ENCODE data around the gene CDYL2. TPM values are rescaled to one million over a fixed set of nuclear protein-coding genes. Genes with fewer than 3 reads are reported as not detected.

Gene CDYL2
- total and polyA plus RNA-seq, 2 donors (not counting 3 experiments of a cell fraction or from before 2014, with no cell fraction given): 7.1 to 71.3 TPM

DNA sequence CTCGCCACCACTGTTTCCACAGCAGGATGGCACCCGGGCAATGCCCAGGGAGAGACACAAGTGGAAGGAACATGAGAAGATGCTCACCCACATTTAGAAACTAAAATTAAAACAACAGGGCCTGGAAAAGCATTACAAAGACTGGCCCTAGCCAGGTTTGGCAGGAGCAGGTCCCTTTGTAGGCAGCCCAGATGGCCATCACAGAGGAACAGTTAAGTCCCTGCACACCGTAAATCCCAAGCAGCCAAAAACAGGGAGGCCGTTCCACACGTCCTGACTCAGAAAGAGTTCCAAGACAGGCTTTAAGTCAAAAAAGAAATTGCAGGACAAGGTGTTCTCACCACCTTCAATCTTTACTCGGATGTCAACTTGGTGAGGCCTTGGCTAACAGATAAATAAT is 136.5 kb downstream of the CDYL2 start:
- DNase-seq (ENCODE audit: low read depth, low spot score) (no peak), FAIRE-seq (no peak)
- no peaks in the 10 kb centered on the region for H3K27me3 ChIP-seq (ENCODE audit: control insufficient read depth in 2 of 2, insufficient read depth in 2 of 2, low read length in 2 of 2)
- ChIA-PET POLR2A (no interaction called here), CTCF (no interaction called here)
- no peak overlapping the region for H3K9ac ChIP-seq (replicated peaks; ENCODE audit: extremely low read depth, insufficient read depth, low read length)
- BruUV-seq (replicated peaks): no TSS peak
- dilution Hi-C loops (cut with MboI; ENCODE audit: extremely low pct_ligation_motif_present, low sequenced_read_pairs) (no loop called here), intact Hi-C loops (cut with micrococcal nuclease) (no loop called here)
- no peak overlapping the region for H2AFZ ChIP-seq (ENCODE audit: low read depth, low read length)
- H3K9me3 ChIP-seq (replicated peaks; ENCODE audit: control insufficient read depth, insufficient read depth, low read length): no peaks in the 10 kb centered on the region
- no peak overlapping the region for H3K4me3 ChIP-seq (replicated peaks in 1 of 3; ENCODE audit: insufficient read depth in 1 of 3, low read depth in 1 of 3, low read length in 3 of 3)
- peaks cover 13% of the 10 kb centered on the region for H3K4me1 ChIP-seq (ENCODE audit: control insufficient read depth, extremely low read depth, insufficient read depth, low read length)
- no peaks in the 10 kb centered on the region for H3K9me1 ChIP-seq (replicated peaks; ENCODE audit: control insufficient read depth, extremely low read depth, insufficient read depth, low read length)
- no peak overlapping the region for H3K27ac ChIP-seq (ENCODE audit: insufficient read depth, low read depth, low read length)
- no peak overlapping the region for H3K4me2 ChIP-seq (ENCODE audit: insufficient read depth, low read length)
- no peak for TF ChIP-seq GATA2 (IDR thresholded peaks at IDR 0.05; ENCODE audit: insufficient read depth, insufficient read length, low read depth, low read length)
- H3K36me3 ChIP-seq (ENCODE audit: control insufficient read depth in 2 of 2, extremely low read depth in 1 of 2, insufficient read depth in 2 of 2, low read length in 2 of 2): no peaks in the 10 kb centered on the region
- peaks cover 65% of the 10 kb centered on the region for H3K79me2 ChIP-seq (ENCODE audit: control insufficient read depth, insufficient read depth, low read length)
- no peaks in the 10 kb centered on the region for H4K20me1 ChIP-seq (replicated peaks; ENCODE audit: control insufficient read depth, extremely low read depth, insufficient read depth, low read length)

- CTCF ChIA-PET: no interaction called here
- Histone ChIP-seq H4K20me1 (replicated peaks; ENCODE audit: control insufficient read depth, extremely low read depth, insufficient read depth, low read length) (no peaks in the 10 kb centered on the region), H3K27me3 (ENCODE audit: control insufficient read depth in 2 of 2, insufficient read depth in 2 of 2, low read length in 2 of 2) (no peaks in the 10 kb centered on the region), H3K36me3 (ENCODE audit: control insufficient read depth in 2 of 2, extremely low read depth in 1 of 2, insufficient read depth in 2 of 2, low read length in 2 of 2) (no peaks in the 10 kb centered on the region), H3K27ac (ENCODE audit: insufficient read depth, low read depth, low read length) (no peak overlapping the region), H3K4me3 (replicated peaks in 1 of 3; ENCODE audit: insufficient read depth in 1 of 3, low read depth in 1 of 3, low read length in 3 of 3) (no peak overlapping the region), H3K9me1 (replicated peaks; ENCODE audit: control insufficient read depth, extremely low read depth, insufficient read depth, low read length) (no peaks in the 10 kb centered on the region), H3K9me3 (replicated peaks; ENCODE audit: control insufficient read depth, insufficient read depth, low read length) (no peaks in the 10 kb centered on the region), H3K4me2 (ENCODE audit: insufficient read depth, low read length) (no peak overlapping the region), H3K79me2 (ENCODE audit: control insufficient read depth, insufficient read depth, low read length) (peaks cover 66% of the 10 kb centered on the region), H2AFZ (ENCODE audit: low read depth, low read length) (no peak overlapping the region), H3K4me1 (ENCODE audit: control insufficient read depth, extremely low read depth, insufficient read depth, low read length) (peaks cover 13% of the 10 kb centered on the region), H3K9ac (replicated peaks; ENCODE audit: extremely low read depth, insufficient read depth, low read length) (no peak overlapping the region)
- FAIRE-seq (no peak), DNase-seq (ENCODE audit: low read depth, low spot score) (no peak)
- no TSS peak for BruUV-seq (replicated peaks)
- TF ChIP-seq EZH2 (IDR thresholded peaks at IDR 0.05; ENCODE audit: borderline replicate concordance, low read depth, low read length, severe bottlenecking) (no peak), MAX (IDR thresholded peaks at IDR 0.05; ENCODE audit: insufficient read depth, insufficient read length) (no peak), MYC (IDR thresholded peaks at IDR 0.05; ENCODE audit: low read depth, low read length) (no peak), JUN (IDR thresholded peaks at IDR 0.05; ENCODE audit: borderline replicate concordance, insufficient read depth, insufficient read length, low read depth) (no peak), POLR2A (IDR thresholded peaks at IDR 0.05; ENCODE audit: low read depth, low read length) (no peak), FOS (IDR thresholded peaks at IDR 0.05; ENCODE audit: borderline replicate concordance, insufficient read depth, low read length) (no peak), POLR2AphosphoS5 (IDR thresholded peaks at IDR 0.05; ENCODE audit: insufficient read depth, low read depth, low read length) (no peak), GATA2 (IDR thresholded peaks at IDR 0.05; ENCODE audit: insufficient read depth, insufficient read length, low read depth, low read length) (no peak)
- TF ChIP-seq, protein P1, sequence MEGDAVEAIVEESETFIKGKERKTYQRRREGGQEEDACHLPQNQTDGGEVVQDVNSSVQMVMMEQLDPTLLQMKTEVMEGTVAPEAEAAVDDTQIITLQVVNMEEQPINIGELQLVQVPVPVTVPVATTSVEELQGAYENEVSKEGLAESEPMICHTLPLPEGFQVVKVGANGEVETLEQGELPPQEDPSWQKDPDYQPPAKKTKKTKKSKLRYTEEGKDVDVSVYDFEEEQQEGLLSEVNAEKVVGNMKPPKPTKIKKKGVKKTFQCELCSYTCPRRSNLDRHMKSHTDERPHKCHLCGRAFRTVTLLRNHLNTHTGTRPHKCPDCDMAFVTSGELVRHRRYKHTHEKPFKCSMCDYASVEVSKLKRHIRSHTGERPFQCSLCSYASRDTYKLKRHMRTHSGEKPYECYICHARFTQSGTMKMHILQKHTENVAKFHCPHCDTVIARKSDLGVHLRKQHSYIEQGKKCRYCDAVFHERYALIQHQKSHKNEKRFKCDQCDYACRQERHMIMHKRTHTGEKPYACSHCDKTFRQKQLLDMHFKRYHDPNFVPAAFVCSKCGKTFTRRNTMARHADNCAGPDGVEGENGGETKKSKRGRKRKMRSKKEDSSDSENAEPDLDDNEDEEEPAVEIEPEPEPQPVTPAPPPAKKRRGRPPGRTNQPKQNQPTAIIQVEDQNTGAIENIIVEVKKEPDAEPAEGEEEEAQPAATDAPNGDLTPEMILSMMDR (IDR thresholded peaks at IDR 0.05; ENCODE audit: extremely low read depth in 1 of 2, insufficient read depth in 1 of 2, low read depth in 1 of 2, low read length in 2 of 2): no peak
- dilution Hi-C loops (cut with MboI; ENCODE audit: extremely low pct_ligation_motif_present, low sequenced_read_pairs): no loop called here
- intact Hi-C loops (cut with micrococcal nuclease): no loop called here
- POLR2A ChIA-PET: no interaction called here
Measured at GRCh38 chr16:80667251-80667560, 137.2 kb downstream of the CDYL2 start.
